T-helper 2 cell (primary cell): ENCODE data around the gene ODC1.

Source experiments
- DNase-seq, 5 experiments: peaks; one replicate each; pipeline versions ENCODE4 v3.0.0 to v3.0.0-alpha.2; 2012 to 2022

Gene ODC1

DNA sequence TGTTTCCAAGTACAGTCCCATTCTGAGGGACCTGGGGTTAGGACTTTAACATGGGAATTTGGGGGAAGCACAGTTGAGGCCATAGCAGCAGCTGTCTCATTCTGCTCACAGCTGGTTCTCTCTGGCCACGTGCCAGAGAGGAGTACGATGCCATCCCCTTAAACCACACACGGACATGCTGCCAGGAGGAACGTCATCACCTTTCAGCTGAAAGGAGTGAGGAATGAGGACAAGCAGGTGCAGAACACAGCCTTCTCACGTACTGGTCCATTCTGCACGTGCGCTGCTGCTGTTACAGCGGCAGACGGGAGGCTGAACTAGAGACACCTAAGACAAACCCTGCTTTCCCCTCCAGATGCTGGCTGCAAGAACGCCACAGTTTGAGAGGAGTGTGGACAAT lies 33.5 kb downstream of the ODC1 start:
- DNase-seq, result no peak

DNA sequence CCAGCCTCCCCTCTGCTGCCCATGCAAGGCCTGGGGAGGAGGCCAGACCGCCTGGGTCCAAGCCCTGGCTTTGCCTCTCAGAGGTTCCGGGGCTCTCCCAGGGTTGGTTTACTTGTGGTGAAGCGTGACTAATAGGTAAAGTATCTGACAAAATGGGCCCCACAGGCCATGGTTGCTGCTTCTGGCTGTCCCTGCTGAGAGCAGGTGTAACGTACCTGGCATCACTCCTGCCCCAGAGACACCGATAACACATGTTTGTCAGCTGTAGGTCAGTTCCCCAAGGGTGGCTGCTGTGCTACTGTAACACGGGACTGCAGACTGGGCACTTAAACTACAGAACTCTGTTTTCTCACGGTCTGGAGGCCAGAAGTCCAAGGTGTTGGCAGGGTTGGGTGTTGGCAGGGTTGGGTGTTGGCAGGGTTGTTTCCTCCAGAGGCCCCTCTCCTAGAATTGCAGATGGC lies 34.1 kb downstream of the ODC1 start:
- DNase-seq, result no peak

DNA sequence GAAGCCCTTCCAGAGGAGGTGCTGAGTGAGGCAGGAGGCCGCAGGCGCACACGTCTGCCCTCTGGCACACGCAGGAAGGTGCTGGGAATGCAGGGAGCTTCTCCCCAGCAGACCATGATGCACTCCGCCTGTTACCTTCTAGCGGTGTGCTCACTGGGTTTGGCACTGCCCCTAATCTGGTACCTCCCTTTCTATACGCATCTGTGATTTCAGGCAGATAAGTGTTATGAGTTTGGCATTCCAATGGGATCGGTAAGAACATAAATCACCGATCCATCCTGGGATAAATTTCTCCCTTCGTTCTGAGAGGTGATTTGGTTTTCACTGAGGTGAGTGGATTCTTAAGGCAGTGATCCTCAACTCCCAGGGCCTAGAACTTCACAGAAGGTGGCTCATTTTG lies 34.6 kb downstream of the ODC1 start:
- no peak for DNase-seq

- peak in 1 of 5 experiments; percentile 48 for DNase-seq
These were observed 35.7 kb downstream of the ODC1 start for GRCh38 chr2:10412380-10412779.

- DNase-seq, result no peak
These were observed 36.6 kb downstream of the ODC1 start for GRCh38 chr2:10411557-10411956.

GRCh38 chr2:10410823-10411437 lies 37.2 kb downstream of the ODC1 start:
- DNase-seq, result no peak

GRCh38 chr2:10410001-10410822 lies 37.9 kb downstream of the ODC1 start:
- DNase-seq, result no peak

DNA sequence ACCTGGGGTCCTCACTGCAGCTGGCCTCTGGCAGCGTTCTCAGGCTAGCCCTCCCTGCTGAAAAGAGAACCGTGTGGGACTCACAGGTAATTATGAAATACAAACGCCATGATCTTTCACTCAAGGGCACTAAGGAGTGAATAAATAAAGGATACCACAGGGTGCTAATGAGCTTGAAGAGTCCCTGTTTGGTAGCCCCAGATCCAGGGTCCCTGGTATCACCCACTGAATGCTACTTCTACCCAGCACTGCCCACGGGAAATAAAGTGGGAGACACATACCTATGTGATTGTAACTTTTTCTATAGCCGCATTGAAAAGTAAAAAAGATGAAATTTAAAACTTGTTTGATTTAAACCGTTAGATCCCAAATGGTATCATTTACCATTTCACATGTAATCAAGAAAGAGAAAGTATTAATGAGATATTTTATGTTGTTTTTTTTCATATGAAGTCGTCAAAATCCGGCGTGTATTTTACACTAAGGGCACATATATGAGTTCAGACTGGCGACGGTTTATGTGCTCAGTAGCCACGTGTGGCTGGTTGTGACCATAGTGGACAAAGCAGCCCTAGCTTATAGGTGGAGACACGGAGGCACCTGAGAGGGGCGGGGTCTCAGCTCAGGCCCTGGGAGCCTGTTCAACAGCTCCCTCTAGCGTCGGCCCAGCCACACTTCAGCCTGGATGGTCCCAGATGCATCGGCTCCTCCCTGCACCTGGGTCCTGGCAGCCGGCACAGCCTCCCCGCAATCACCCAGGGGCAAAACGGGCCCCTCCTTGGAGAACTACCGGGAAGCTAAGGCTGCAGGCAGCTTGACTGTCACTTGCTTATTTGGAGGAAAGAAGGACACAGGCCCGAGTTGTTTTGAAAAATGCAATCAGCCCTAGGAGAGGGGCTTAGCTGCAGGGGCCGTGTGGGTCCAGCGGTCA lies 39.2 kb downstream of the ODC1 start:
- peak; percentile 60 to 81 (median 73) for DNase-seq

DNA sequence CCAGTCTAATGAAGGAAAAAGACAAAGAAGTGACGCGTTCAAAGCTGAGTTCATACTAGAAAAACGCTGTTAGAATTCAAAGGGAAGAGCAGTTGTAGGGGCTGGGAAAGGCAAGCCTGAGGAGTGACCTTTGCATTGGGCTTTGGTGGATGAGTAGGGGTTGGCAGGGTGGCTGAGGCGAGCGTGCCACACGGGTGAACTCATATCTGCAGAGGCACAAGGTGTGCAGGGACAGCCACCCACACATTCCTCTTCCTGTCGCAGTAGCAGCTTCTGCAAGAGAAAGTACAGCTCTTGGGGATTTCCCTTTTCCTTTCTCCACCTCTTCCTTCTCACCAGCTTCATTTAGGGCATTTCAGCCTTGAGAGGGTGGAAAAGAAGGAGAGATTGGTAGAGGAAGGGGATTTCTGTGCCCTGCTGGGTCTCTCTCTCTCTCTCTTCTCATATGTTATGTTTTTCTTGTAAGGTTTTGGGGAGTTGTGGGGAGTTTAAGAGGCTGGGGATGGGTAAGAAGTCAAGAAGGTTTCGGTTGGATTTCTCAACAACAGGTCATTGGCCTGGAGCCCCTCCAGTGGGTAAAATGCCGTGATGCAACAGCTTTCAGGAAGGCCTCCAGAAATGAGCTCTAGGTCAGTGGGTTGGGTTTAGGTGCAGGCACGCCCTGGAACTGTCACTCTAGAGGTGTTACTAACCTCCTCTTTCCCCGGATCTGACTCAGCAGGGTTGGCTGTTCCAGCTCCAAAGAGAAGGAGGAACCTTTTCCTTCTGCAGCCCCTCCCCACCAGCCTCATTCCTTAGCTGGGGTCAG lies 40.1 kb downstream of the ODC1 start:
- peak in 3 of 5 experiments; percentile 25 to 73 (median 61) for DNase-seq

- DNase-seq, result no peak
These were observed 40.7 kb downstream of the ODC1 start for GRCh38 chr2:10407432-10407831.

- DNase-seq, result no peak
These were observed 41.5 kb downstream of the ODC1 start for GRCh38 chr2:10406491-10407188.

- no peak for DNase-seq
These were observed 42.1 kb downstream of the ODC1 start for GRCh38 chr2:10406016-10406415.

- no peak for DNase-seq
These were observed 42.7 kb downstream of the ODC1 start for GRCh38 chr2:10405448-10405847.

- no peak for DNase-seq
These were observed 43.6 kb downstream of the ODC1 start for GRCh38 chr2:10404324-10405143.

- no peak for DNase-seq
These were observed 45.4 kb downstream of the ODC1 start for GRCh38 chr2:10402653-10403215.

DNA sequence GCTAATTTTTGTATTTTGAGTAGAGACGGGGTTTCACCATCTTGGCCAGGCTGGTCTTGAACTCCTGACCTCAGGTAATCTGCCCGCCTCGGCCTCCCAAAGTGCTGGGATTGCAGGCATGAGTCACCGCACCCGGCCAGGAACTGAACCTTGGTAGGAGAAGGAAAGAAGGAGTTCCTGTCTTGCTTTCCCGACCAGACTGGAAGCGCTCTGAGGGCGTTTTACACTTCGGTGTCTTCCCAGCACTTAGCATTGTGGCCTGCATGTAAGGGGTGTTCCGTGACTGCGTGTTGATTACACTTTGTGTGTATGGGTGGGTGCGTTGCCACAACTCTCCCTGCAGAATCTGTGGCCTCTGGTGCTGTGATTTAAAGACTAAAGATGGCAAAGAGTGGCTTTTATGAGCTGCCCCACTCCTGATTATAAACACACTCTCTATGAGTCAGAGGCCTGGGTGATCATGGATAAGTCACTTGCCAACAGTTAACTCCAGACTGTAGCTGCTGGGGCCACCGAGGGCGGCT lies 46.0 kb downstream of the ODC1 start:
- DNase-seq, result no peak

GRCh38 chr2:10400978-10401951 lies 46.9 kb downstream of the ODC1 start:
- DNase-seq, result no peak

GRCh38 chr2:10400568-10400977 lies 47.6 kb downstream of the ODC1 start:
- DNase-seq, result peak in 1 of 5 experiments; percentile 82

GRCh38 chr2:10400002-10400401 lies 48.1 kb downstream of the ODC1 start:
- DNase-seq, result no peak
